K562 (cell line): ENCODE measurements around the gene PHF21A.

ENCODE experiments used
- ELK1 ChIP-seq: sonication (generic); formaldehyde crosslinking; IDR thresholded peaks from 2 replicates; pipeline ENCODE4 v1.8.1; 2022; ENCODE audit warnings: missing genetic modification reagents
- HDAC2 ChIP-seq: fragments of 450-650 bp; IDR thresholded peaks from 2 replicates; pipeline ENCODE4 v1.6.1; 2016; ENCODE audit warnings: mild to moderate bottlenecking
- ZNF274 ChIP-seq: IDR thresholded peaks from 2 replicates; pipeline ENCODE4 v1.6.1; 2011; ENCODE audit warnings: low read depth, mild to moderate bottlenecking, low read length, moderate library complexity, borderline replicate concordance

- TF ChIP-seq ZNF274, result no peak
- TF ChIP-seq ELK1, result no peak
- no peak for TF ChIP-seq HDAC2
Measured at GRCh38 chr11:46114961-46115360, 6.3 kb downstream of the PHF21A start.
